SK-N-SH (cell line): ENCODE data around the gene SLX4IP. TPM values are rescaled to one million over a fixed set of nuclear protein-coding genes. Genes with fewer than 3 reads are reported as not detected.

ENCODE experiments used
- CTCF ChIA-PET: fragments of 300-600, 350-600 bp; formaldehyde crosslinking; extraction: SDS; loops from one replicate; lab custom pipeline; 2021; lab: Yijun Ruan, JAX
- POLR2A ChIA-PET: fragments of 350-600 bp; sonication (Branson Sonifier 250); formaldehyde crosslinking; extraction: SDS; loops from one replicate; lab custom pipeline; 2020; ENCODE audit warnings: antibody characterized with exemption, inconsistent platforms; lab: Yijun Ruan, JAX
- DNase-seq: peaks from one replicate; pipeline ENCODE4 v3.0.0; 2012
- H2AFZ ChIP-seq: fragments of 200-600 bp; sonication (generic); 2 replicates; pipeline ENCODE4 v1.8.1; 2016; ENCODE audit warnings: antibody characterized with exemption, mild to moderate bottlenecking, low read depth
- H3F3A ChIP-seq: fragments of 200-600 bp; sonication (generic); replicated peaks from 2 replicates; pipeline ENCODE3; 2016; ENCODE audit warnings: antibody characterized with exemption, mild to moderate bottlenecking; ENCODE audit not compliant: insufficient read depth
- H3K27ac ChIP-seq, 2 experiments: fragments of 200-500 bp in 1 of 2; fragments of 200-600 bp in 1 of 2; sonication (Bioruptor generic) in 1 of 2; sonication (generic), shearing (Covaris generic) in 1 of 2; 2 replicates each; pipeline versions ENCODE4 v1.5.1 to v1.6.1; 2014 to 2016; ENCODE audit warnings: low read depth in 2 of 2, inconsistent platforms in 1 of 2, low read length in 1 of 2, mild to moderate bottlenecking in 1 of 2, mixed read lengths in 1 of 2
- H3K27me3 ChIP-seq: fragments of 200-600 bp; sonication (generic), shearing (Covaris generic); 2 replicates; pipeline ENCODE4 v1.6.1; 2016; ENCODE audit warnings: mixed run types; ENCODE audit not compliant: insufficient read depth
- H3K36me3 ChIP-seq, 2 experiments: fragments of 200-500 bp in 1 of 2; fragments of 200-600 bp in 1 of 2; sonication (Bioruptor generic) in 1 of 2; sonication (generic) in 1 of 2; replicated peaks in 1 of 2; 2 replicates each; pipeline versions ENCODE3 to v1.5.1; 2014 to 2016; ENCODE audit warnings: low read length in 1 of 2, mild to moderate bottlenecking in 1 of 2; ENCODE audit not compliant: insufficient read depth in 2 of 2, control insufficient read depth in 1 of 2
- H3K4me1 ChIP-seq, 2 experiments: fragments of 200-500 bp in 1 of 2; fragments of 200-600 bp in 1 of 2; sonication (Bioruptor generic) in 1 of 2; sonication (generic), shearing (Covaris generic) in 1 of 2; 2 replicates each; pipeline versions ENCODE4 v1.5.1 to v1.6.1; 2014 to 2016; ENCODE audit warnings: low read depth in 1 of 2, low read length in 1 of 2, mixed run types in 1 of 2; ENCODE audit not compliant: insufficient read depth in 2 of 2, control insufficient read depth in 1 of 2
- H3K4me2 ChIP-seq: fragments of 200-600 bp; sonication (generic), shearing (Covaris generic); 2 replicates; pipeline ENCODE4 v1.6.1; 2017; ENCODE audit warnings: mixed run types
- H3K4me3 ChIP-seq, 2 experiments: fragments of 200-500 bp in 1 of 2; fragments of 200-600 bp in 1 of 2; sonication (Bioruptor generic) in 1 of 2; sonication (generic), shearing (Covaris generic) in 1 of 2; 2 replicates each; pipeline versions ENCODE4 v1.5.1 to v1.8.1; 2014 to 2016; ENCODE audit warnings: low read depth in 2 of 2, inconsistent platforms in 1 of 2, low read length in 1 of 2, mild to moderate bottlenecking in 1 of 2, mixed read lengths in 1 of 2, moderate library complexity in 1 of 2
- H3K79me2 ChIP-seq: fragments of 200-600 bp; sonication (generic); 2 replicates; pipeline ENCODE4 v1.8.1; 2017; ENCODE audit warnings: mild to moderate bottlenecking; ENCODE audit not compliant: insufficient read depth
- H3K9ac ChIP-seq: fragments of 200-600 bp; sonication (generic); 2 replicates; pipeline ENCODE4 v1.6.1; 2017; ENCODE audit warnings: mixed run types
- H3K9me2 ChIP-seq: fragments of 200-600 bp; sonication (generic); 2 replicates; pipeline ENCODE4 v1.6.1; 2017; ENCODE audit warnings: mixed run types
- H3K9me3 ChIP-seq: fragments of 200-600 bp; sonication (generic); 2 replicates; pipeline ENCODE4 v1.6.1; 2017; ENCODE audit warnings: mixed run types, mild to moderate bottlenecking, moderate library complexity
- H4K20me1 ChIP-seq: fragments of 200-600 bp; sonication (generic); 2 replicates; pipeline ENCODE4 v1.6.1; 2017; ENCODE audit warnings: mild to moderate bottlenecking, mixed run types; ENCODE audit not compliant: insufficient read depth
- EZH2phosphoT487 ChIP-seq: fragments of 200-600 bp; sonication (generic); IDR thresholded peaks from 2 replicates; pipeline ENCODE4 v1.6.1; 2017; ENCODE audit warnings: low read depth, mixed run types, mild to moderate bottlenecking, antibody characterized with exemption, moderate library complexity, borderline replicate concordance
- FOXJ3 ChIP-seq: sonication (generic); formaldehyde crosslinking; IDR thresholded peaks from 2 replicates; pipeline ENCODE4 v1.5.1; 2020; ENCODE audit warnings: mild to moderate bottlenecking, missing genetic modification reagents
- JUND ChIP-seq: IDR thresholded peaks from 2 replicates; pipeline ENCODE4 v1.4.0; 2012
- MAX ChIP-seq: IDR thresholded peaks from 2 replicates; pipeline ENCODE4 v1.4.0; 2012; ENCODE audit warnings: low read depth
- MXI1 ChIP-seq: IDR thresholded peaks from 2 replicates; pipeline ENCODE4 v1.6.1; 2012; ENCODE audit warnings: mild to moderate bottlenecking, low read depth, low read length, improper control_type of control experiment
- NFIC ChIP-seq: IDR thresholded peaks from 2 replicates; pipeline ENCODE4 v1.4.0; 2012; ENCODE audit warnings: borderline replicate concordance
- PBX3 ChIP-seq: IDR thresholded peaks from 2 replicates; pipeline ENCODE4; 2012
- RCOR1 ChIP-seq: fragments of 150-350 bp; IDR thresholded peaks from 2 replicates; pipeline ENCODE4 v1.6.1; 2017; ENCODE audit warnings: antibody characterized with exemption, low read length
- REST ChIP-seq: IDR thresholded peaks from 2 replicates; pipeline ENCODE4 v1.6.1; 2012; ENCODE audit warnings: mild to moderate bottlenecking, low read depth, low read length, moderate library complexity
- TAF1 ChIP-seq: IDR thresholded peaks from 2 replicates; pipeline ENCODE4 v1.6.1; 2012; ENCODE audit warnings: low read depth, mild to moderate bottlenecking, low read length, moderate library complexity, borderline replicate concordance
- TCF12 ChIP-seq: IDR thresholded peaks from 2 replicates; pipeline ENCODE4 v1.4.0; 2012
- YY1 ChIP-seq: IDR thresholded peaks from 2 replicates; pipeline ENCODE4 v1.4.0; 2012; ENCODE audit warnings: low read depth, mild to moderate bottlenecking
- WGBS: methylation state at CpG from one replicate; pipeline ENCODE4 v1.1.6; 2017; ENCODE audit warnings: low lambda C conversion rate; 5-methylcytosine and 5-hydroxymethylcytosine counted together
- polyA plus RNA-seq, 3 experiments: library from polyadenylated mRNA; depleted of rRNA; stranded (reverse); fragments of >200 nt; gene quantifications; 2 replicates each; pipeline ENCODE4 v1.2.3, GENCODE V29; 2012
- TF ChIP-seq, protein P1 (sequence below): IDR thresholded peaks from 2 replicates; pipeline ENCODE4 v1.4.0; 2012; ENCODE audit warnings: low read depth, borderline replicate concordance

Gene SLX4IP
- polyA plus RNA-seq, 1 of the 3 experiments (the other 2 are of a cell fraction), result 1.3 TPM

- CTCF ChIA-PET, result no interaction called here
- WGBS, result 93% methylated on average over 3 of the region's 3 CpGs
Observed at GRCh38 chr20:10568032-10568431, 132.9 kb downstream of the SLX4IP start.

More at GRCh38 chr20:10568032-10568431, 132.9 kb downstream of the SLX4IP start:
- H4K20me1 ChIP-seq, result no peaks in the 10 kb centered on the region
- no peak for TF ChIP-seq REST
- no peak for TF ChIP-seq YY1
- no peak for TF ChIP-seq TAF1
- TF ChIP-seq MAX, result no peak
- no peak for TF ChIP-seq MXI1
- TF ChIP-seq FOXJ3 (CRISPR knock-in tag), result no peak
- TF ChIP-seq EZH2phosphoT487, result no peak
- no peak for TF ChIP-seq RCOR1
- TF ChIP-seq PBX3, result no peak
- no peak for TF ChIP-seq JUND
- no peak for TF ChIP-seq NFIC
- TF ChIP-seq TCF12, result no peak
- TF ChIP-seq, protein P1, sequence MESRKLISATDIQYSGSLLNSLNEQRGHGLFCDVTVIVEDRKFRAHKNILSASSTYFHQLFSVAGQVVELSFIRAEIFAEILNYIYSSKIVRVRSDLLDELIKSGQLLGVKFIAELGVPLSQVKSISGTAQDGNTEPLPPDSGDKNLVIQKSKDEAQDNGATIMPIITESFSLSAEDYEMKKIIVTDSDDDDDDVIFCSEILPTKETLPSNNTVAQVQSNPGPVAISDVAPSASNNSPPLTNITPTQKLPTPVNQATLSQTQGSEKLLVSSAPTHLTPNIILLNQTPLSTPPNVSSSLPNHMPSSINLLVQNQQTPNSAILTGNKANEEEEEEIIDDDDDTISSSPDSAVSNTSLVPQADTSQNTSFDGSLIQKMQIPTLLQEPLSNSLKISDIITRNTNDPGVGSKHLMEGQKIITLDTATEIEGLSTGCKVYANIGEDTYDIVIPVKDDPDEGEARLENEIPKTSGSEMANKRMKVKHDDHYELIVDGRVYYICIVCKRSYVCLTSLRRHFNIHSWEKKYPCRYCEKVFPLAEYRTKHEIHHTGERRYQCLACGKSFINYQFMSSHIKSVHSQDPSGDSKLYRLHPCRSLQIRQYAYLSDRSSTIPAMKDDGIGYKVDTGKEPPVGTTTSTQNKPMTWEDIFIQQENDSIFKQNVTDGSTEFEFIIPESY, result no peak
- peaks cover 0 to 2% of the 10 kb centered on the region in 2 experiments; a peak in 1 of 4 replicates for H3K4me1 ChIP-seq
- no peaks in the 10 kb centered on the region for H3K36me3 ChIP-seq
- H3K9me2 ChIP-seq, result no peaks in the 10 kb centered on the region
- H3K27ac ChIP-seq, result no peak overlapping the region
- no peak for DNase-seq
- no peaks in the 10 kb centered on the region for H3K27me3 ChIP-seq
- H3F3A ChIP-seq, result no peaks in the 10 kb centered on the region
- no peak overlapping the region for H3K9ac ChIP-seq
- H3K9me3 ChIP-seq, result no peaks in the 10 kb centered on the region
- no peak overlapping the region for H3K4me3 ChIP-seq
- H3K4me2 ChIP-seq, result no peak overlapping the region
- POLR2A ChIA-PET, result no interaction called here
- H2AFZ ChIP-seq, result no peak overlapping the region
- no peaks in the 10 kb centered on the region for H3K79me2 ChIP-seq
